ENCODE measurements around the gene UHMK1. TPM values are rescaled to one million over a fixed set of nuclear protein-coding genes. Genes with fewer than 3 reads are reported as not detected.

UHMK1 gene
- total RNA-seq, 1 donor from 2014 or later = 21.5 TPM

DNA sequence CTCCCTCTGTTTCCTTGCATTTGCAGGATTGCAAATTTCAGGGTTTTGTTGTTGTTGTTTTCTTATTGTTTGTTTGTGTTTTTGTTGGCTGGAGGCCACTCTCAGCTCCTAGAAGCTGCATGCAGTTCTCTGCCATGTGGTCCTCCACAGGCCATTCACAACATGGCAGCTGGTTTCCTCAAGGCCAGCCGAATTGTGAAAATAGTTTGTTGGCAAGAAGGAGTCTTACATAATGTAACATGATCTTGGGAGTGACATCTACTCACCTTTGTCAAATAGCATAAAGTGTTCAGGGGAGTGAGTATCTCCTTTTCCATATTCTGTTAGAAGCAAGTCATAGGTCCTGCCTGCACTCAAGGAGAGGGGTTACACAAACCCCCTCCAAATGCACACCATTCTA, 53.3 kb downstream of the UHMK1 start:
- H3K4me3 Mint-ChIP-seq (ENCODE audit: low read depth) = no peak overlapping the region
- no peak for DNase-seq (ENCODE audit: low spot score, unreplicated experiment)
- H3K9me3 Mint-ChIP-seq (ENCODE audit: low read depth) = no peaks in the 10 kb centered on the region
- no peaks in the 10 kb centered on the region for H3K36me3 Mint-ChIP-seq (ENCODE audit: insufficient read depth)
- no peaks in the 10 kb centered on the region for H3K27me3 Mint-ChIP-seq
- no peak overlapping the region for H3K27ac Mint-ChIP-seq
- H3K4me1 Mint-ChIP-seq (ENCODE audit: low read depth) = no peaks in the 10 kb centered on the region
- TF ChIP-seq, protein P1, sequence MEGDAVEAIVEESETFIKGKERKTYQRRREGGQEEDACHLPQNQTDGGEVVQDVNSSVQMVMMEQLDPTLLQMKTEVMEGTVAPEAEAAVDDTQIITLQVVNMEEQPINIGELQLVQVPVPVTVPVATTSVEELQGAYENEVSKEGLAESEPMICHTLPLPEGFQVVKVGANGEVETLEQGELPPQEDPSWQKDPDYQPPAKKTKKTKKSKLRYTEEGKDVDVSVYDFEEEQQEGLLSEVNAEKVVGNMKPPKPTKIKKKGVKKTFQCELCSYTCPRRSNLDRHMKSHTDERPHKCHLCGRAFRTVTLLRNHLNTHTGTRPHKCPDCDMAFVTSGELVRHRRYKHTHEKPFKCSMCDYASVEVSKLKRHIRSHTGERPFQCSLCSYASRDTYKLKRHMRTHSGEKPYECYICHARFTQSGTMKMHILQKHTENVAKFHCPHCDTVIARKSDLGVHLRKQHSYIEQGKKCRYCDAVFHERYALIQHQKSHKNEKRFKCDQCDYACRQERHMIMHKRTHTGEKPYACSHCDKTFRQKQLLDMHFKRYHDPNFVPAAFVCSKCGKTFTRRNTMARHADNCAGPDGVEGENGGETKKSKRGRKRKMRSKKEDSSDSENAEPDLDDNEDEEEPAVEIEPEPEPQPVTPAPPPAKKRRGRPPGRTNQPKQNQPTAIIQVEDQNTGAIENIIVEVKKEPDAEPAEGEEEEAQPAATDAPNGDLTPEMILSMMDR (IDR thresholded peaks at IDR 0.05; ENCODE audit: unreplicated experiment) = no peak

DNA sequence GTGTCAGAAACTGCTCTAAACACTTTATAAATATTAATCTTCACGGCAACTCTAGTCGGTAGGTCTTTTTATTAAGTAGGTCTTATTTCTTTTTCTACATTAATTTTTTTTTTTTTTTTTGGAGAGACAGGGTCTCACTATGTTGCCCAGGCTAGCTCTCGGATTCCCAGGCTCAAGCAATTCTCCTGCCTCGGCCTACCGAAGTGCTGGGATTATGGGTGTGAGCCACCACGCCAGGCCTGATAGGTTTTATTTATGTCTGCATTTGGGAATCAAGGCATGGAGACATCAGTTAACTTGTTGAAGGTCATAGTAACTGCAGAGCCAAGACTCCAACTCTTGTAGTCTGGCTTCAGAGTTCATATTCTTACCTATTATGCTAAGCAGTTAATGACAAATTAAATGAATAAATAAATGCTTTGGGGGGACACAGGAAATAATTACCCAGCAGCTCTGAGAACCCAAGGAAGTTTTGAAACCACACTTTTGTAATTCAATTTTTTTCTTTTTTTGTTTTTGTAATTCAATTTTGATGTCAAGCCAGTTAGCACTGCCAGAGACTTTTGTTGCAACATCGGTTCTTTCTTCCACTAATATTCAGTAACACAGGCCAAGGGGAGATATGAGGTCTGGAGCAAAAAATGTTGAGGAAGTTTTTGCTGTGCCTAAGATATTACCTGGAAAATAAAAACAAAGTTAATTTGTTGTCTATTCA, 54.5 kb downstream of the UHMK1 start:
- Mint-ChIP-seq H3K4me3 (ENCODE audit: low read depth) (no peak overlapping the region), H3K4me1 (ENCODE audit: low read depth) (no peaks in the 10 kb centered on the region), H3K36me3 (ENCODE audit: insufficient read depth) (no peaks in the 10 kb centered on the region), H3K27ac (no peak overlapping the region), H3K27me3 (no peaks in the 10 kb centered on the region), H3K9me3 (ENCODE audit: low read depth) (no peaks in the 10 kb centered on the region)
- no peak for DNase-seq (ENCODE audit: low spot score, unreplicated experiment)
- TF ChIP-seq, protein P1 (IDR thresholded peaks at IDR 0.05; ENCODE audit: unreplicated experiment) = no peak

DNA sequence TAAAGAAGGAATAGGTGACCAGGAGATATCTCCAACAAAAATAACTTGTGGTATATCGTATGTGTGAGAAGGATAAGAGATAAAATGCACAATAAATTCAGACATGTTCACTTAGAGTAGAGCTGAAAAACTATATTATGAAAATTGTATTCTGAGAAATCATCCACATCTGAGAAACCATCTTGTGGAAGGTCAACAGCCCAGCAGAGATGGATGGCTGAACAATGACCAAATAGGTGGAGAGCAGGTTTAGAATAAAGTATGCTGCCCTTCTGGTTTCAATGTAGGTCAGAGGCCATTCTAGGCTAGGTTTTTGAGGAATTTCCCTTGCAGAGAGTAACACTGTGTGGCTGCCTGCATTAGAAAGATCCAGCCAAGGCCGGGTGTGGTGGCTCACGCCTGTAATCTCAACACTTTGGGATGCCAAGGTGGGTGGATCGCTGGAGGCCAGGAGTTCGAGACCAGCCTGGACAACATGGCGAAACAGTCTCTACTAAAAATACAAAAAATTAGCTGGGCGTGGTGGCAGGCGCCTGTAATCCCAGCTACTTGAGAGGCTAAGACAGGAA, 55.1 kb downstream of the UHMK1 start:
- Mint-ChIP-seq H3K9me3 (ENCODE audit: low read depth) (no peaks in the 10 kb centered on the region), H3K36me3 (ENCODE audit: insufficient read depth) (no peaks in the 10 kb centered on the region), H3K4me3 (ENCODE audit: low read depth) (no peak overlapping the region), H3K27me3 (no peaks in the 10 kb centered on the region), H3K27ac (no peak overlapping the region), H3K4me1 (ENCODE audit: low read depth) (no peaks in the 10 kb centered on the region)
- DNase-seq (ENCODE audit: low spot score, unreplicated experiment) = no peak
- TF ChIP-seq, protein P1 (IDR thresholded peaks at IDR 0.05; ENCODE audit: unreplicated experiment) = no peak

DNA sequence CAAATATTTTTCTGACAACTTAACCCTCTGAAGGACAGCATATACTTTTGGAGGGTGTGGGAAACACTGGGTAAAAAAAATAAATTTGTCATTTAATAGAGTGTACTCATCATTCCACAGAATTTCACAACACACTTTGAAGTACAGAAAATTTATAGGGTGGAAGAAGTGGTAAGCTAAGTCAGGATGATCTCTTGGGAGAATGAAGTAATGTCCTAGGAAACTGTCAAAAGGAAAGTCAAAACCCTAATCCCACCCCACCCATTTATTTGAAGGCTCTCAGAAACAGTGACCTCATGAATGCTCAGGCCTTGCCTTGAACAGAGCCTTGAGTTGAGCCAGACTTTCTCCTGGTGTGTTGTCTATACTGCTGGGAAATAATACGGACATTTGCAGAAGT, 56.6 kb downstream of the UHMK1 start:
- Mint-ChIP-seq H3K27ac (no peak overlapping the region), H3K27me3 (no peaks in the 10 kb centered on the region)
- TF ChIP-seq, protein P1 (IDR thresholded peaks at IDR 0.05; ENCODE audit: unreplicated experiment) = no peak

DNA sequence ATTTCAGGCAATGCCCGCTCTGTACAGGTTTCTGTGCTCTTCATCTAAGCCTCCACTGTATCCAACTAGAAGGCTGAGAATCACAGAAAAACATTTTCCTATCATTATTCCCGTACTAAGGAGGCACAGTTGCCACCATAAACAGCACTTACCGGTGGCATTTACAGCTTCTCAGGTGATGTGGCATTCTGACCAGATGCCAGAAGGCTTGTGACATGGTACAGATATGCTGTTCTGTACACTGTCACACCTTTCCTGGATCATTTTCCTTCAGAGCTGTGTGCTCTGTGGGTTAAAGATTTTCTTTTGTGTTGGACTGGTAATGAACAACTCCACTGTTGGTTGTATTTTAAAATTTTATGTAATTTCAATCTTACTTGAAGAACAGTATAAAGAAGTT, 59.9 kb downstream of the UHMK1 start:
- H3K4me1 Mint-ChIP-seq (ENCODE audit: low read depth) = peaks cover 13% of the 10 kb centered on the region
- TF ChIP-seq, protein P1 (IDR thresholded peaks at IDR 0.05; ENCODE audit: unreplicated experiment) = no peak
- DNase-seq (ENCODE audit: low spot score, unreplicated experiment) = no peak
- no peak overlapping the region for H3K4me3 Mint-ChIP-seq (ENCODE audit: low read depth)
- H3K9me3 Mint-ChIP-seq (ENCODE audit: low read depth) = no peaks in the 10 kb centered on the region
- no peak overlapping the region for H3K27ac Mint-ChIP-seq
- no peaks in the 10 kb centered on the region for H3K36me3 Mint-ChIP-seq (ENCODE audit: insufficient read depth)
- no peaks in the 10 kb centered on the region for H3K27me3 Mint-ChIP-seq

More for the DNA sequence above, 56.6 kb downstream of the UHMK1 start:
- no peak for DNase-seq (ENCODE audit: low spot score, unreplicated experiment)
- Mint-ChIP-seq H3K4me3 (ENCODE audit: low read depth) (no peak overlapping the region), H3K36me3 (ENCODE audit: insufficient read depth) (no peaks in the 10 kb centered on the region), H3K4me1 (ENCODE audit: low read depth) (no peaks in the 10 kb centered on the region), H3K9me3 (ENCODE audit: low read depth) (no peaks in the 10 kb centered on the region)

Measured in progenitor cell of endocrine pancreas (in vitro differentiated cells).